Measurements from ENCODE around the gene LIN9. TPM values are rescaled to one million over a fixed set of nuclear protein-coding genes. Genes with fewer than 3 reads are reported as not detected.

Gene LIN9
- total and polyA plus RNA-seq, 2 donors from 2014 or later = 0.73 to 2.7 TPM

GRCh38 chr1:226212545-226212944 is 96.4 kb downstream of the LIN9 start:
- no peak for TF ChIP-seq CTCF (IDR thresholded peaks at IDR 0.05; ENCODE audit: borderline replicate concordance, extremely low read depth, insufficient read depth)
- intact Hi-C loops (cut with DNase I) = no loop called here
- no peaks in the 10 kb centered on the region for H3K36me3 ChIP-seq (ENCODE audit: control insufficient read depth in 2 of 3, insufficient read depth in 3 of 3, low read length in 3 of 3)
- no peak overlapping the region for H3K27ac ChIP-seq (ENCODE audit: low read depth in 2 of 2, low read length in 2 of 2)
- DNase-seq (no peak), FAIRE-seq (no peak)
- no peaks in the 10 kb centered on the region for H3K9me3 ChIP-seq (ENCODE audit: control insufficient read depth in 2 of 3, insufficient read depth in 1 of 3, low read length in 3 of 3)
- no peaks in the 10 kb centered on the region for H3K27me3 ChIP-seq (ENCODE audit: control insufficient read depth, insufficient read depth, low read length)
- no peak overlapping the region for H3K4me3 ChIP-seq (ENCODE audit: low read length in 3 of 3)
- no peak overlapping the region for H3K9ac ChIP-seq (ENCODE audit: low read length in 3 of 3)
- no peaks in the 10 kb centered on the region for H3K4me1 ChIP-seq (ENCODE audit: control insufficient read depth in 2 of 3, insufficient read depth in 2 of 3, low read depth in 1 of 3, low read length in 3 of 3)

GRCh38 chr1:226211181-226211821 is 97.7 kb downstream of the LIN9 start:
- no peak for TF ChIP-seq CTCF (IDR thresholded peaks at IDR 0.05; ENCODE audit: borderline replicate concordance, extremely low read depth, insufficient read depth)
- Histone ChIP-seq H3K4me1 (ENCODE audit: control insufficient read depth in 2 of 3, insufficient read depth in 2 of 3, low read depth in 1 of 3, low read length in 3 of 3) (no peaks in the 10 kb centered on the region), H3K36me3 (ENCODE audit: control insufficient read depth in 2 of 3, insufficient read depth in 3 of 3, low read length in 3 of 3) (no peaks in the 10 kb centered on the region), H3K27ac (ENCODE audit: low read depth in 2 of 2, low read length in 2 of 2) (no peak overlapping the region), H3K27me3 (ENCODE audit: control insufficient read depth, insufficient read depth, low read length) (no peaks in the 10 kb centered on the region), H3K9me3 (ENCODE audit: control insufficient read depth in 2 of 3, insufficient read depth in 1 of 3, low read length in 3 of 3) (no peaks in the 10 kb centered on the region), H3K4me3 (ENCODE audit: low read length in 3 of 3) (no peak overlapping the region), H3K9ac (ENCODE audit: low read length in 3 of 3) (no peak overlapping the region)
- DNase-seq = no peak
- intact Hi-C loops (cut with DNase I) = no loop called here
- FAIRE-seq = no peak

DNA sequence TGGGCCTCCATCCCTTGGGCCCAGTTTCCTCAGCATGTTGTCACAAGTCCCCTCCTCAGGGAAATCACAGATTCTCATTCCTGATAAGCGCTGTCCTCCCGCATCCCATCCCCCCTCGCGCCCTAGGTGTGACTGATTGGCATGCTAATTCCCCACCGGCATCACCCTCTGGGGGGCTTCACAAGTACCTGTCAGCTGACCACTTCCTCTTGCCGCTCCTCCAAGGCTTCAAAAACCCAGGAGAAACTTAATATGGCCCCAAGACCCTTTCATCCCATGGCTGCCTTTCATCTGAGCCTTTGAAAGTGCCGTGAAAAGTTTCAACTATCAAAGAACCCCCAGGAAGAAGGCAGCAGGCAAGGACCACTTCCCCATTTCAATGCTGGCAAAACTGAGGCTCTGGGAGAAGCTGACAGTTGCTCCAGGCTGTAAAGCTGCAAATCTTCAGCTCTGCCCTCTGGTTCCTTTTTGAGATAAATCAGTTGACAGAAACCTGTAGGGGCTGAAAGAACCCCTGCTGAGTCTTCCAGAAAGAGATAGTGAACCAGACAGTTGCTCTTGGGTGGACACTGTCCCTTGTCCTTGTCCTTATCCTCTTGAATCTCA is 98.3 kb downstream of the LIN9 start:
- no peak for TF ChIP-seq CTCF (IDR thresholded peaks at IDR 0.05; ENCODE audit: borderline replicate concordance, extremely low read depth, insufficient read depth)
- FAIRE-seq = no peak
- Histone ChIP-seq H3K4me1 (ENCODE audit: control insufficient read depth in 2 of 3, insufficient read depth in 2 of 3, low read depth in 1 of 3, low read length in 3 of 3) (no peaks in the 10 kb centered on the region), H3K27me3 (ENCODE audit: control insufficient read depth, insufficient read depth, low read length) (no peaks in the 10 kb centered on the region), H3K27ac (ENCODE audit: low read depth in 2 of 2, low read length in 2 of 2) (no peak overlapping the region), H3K36me3 (ENCODE audit: control insufficient read depth in 2 of 3, insufficient read depth in 3 of 3, low read length in 3 of 3) (no peaks in the 10 kb centered on the region), H3K9ac (ENCODE audit: low read length in 3 of 3) (no peak overlapping the region), H3K9me3 (ENCODE audit: control insufficient read depth in 2 of 3, insufficient read depth in 1 of 3, low read length in 3 of 3) (no peaks in the 10 kb centered on the region), H3K4me3 (ENCODE audit: low read length in 3 of 3) (no peak overlapping the region)
- no peak for DNase-seq
- intact Hi-C loops (cut with DNase I) = no loop called here
